Measurements from ENCODE around the gene LUZP1. TPM values are rescaled to one million over a fixed set of nuclear protein-coding genes. Genes with fewer than 3 reads are reported as not detected.

The LUZP1 gene
- total RNA-seq, 1 donor from 2014 or later: 32.0 TPM

- H3K27ac Mint-ChIP-seq (ENCODE audit: unreplicated experiment): no peak overlapping the region
- DNase-seq: no peak
Measured at GRCh38 chr1:23133587-23133986, 35.1 kb downstream of the LUZP1 start.

GRCh38 chr1:23132033-23132432, 36.6 kb downstream of the LUZP1 start:
- H3K27me3 Mint-ChIP-seq (ENCODE audit: unreplicated experiment): no peaks in the 10 kb centered on the region

More at GRCh38 chr1:23133587-23133986, 35.1 kb downstream of the LUZP1 start:
- no peak for TF ChIP-seq CTCF (IDR thresholded peaks at IDR 0.05; ENCODE audit: partially characterized antibody, unreplicated experiment)
- Mint-ChIP-seq H3K4me1 (ENCODE audit: low read depth, unreplicated experiment) (peaks cover 2% of the 10 kb centered on the region), H3K9me3 (ENCODE audit: unreplicated experiment) (no peaks in the 10 kb centered on the region), H3K4me3 (ENCODE audit: unreplicated experiment) (no peak overlapping the region), H3K27me3 (ENCODE audit: unreplicated experiment) (no peaks in the 10 kb centered on the region), H3K36me3 (ENCODE audit: unreplicated experiment) (no peaks in the 10 kb centered on the region)

GRCh38 chr1:23129846-23130245, 38.8 kb downstream of the LUZP1 start:
- DNase-seq: no peak
- TF ChIP-seq CTCF (IDR thresholded peaks at IDR 0.05; ENCODE audit: partially characterized antibody, unreplicated experiment): no peak
- no peaks in the 10 kb centered on the region for H3K9me3 Mint-ChIP-seq (ENCODE audit: unreplicated experiment)
- H3K4me1 Mint-ChIP-seq (ENCODE audit: low read depth, unreplicated experiment): peaks cover 7% of the 10 kb centered on the region
- no peak overlapping the region for H3K27ac Mint-ChIP-seq (ENCODE audit: unreplicated experiment)
- no peaks in the 10 kb centered on the region for H3K27me3 Mint-ChIP-seq (ENCODE audit: unreplicated experiment)
- H3K36me3 Mint-ChIP-seq (ENCODE audit: unreplicated experiment): no peaks in the 10 kb centered on the region
- H3K4me3 Mint-ChIP-seq (ENCODE audit: unreplicated experiment): no peak overlapping the region

More at GRCh38 chr1:23132033-23132432, 36.6 kb downstream of the LUZP1 start:
- TF ChIP-seq CTCF (IDR thresholded peaks at IDR 0.05; ENCODE audit: partially characterized antibody, unreplicated experiment): no peak
- peaks cover 2% of the 10 kb centered on the region for H3K4me1 Mint-ChIP-seq (ENCODE audit: low read depth, unreplicated experiment)
- no peaks in the 10 kb centered on the region for H3K36me3 Mint-ChIP-seq (ENCODE audit: unreplicated experiment)
- no peak overlapping the region for H3K4me3 Mint-ChIP-seq (ENCODE audit: unreplicated experiment)
- no peak for DNase-seq
- no peaks in the 10 kb centered on the region for H3K9me3 Mint-ChIP-seq (ENCODE audit: unreplicated experiment)
- no peak overlapping the region for H3K27ac Mint-ChIP-seq (ENCODE audit: unreplicated experiment)

- Mint-ChIP-seq H3K27ac (ENCODE audit: unreplicated experiment) (no peak overlapping the region), H3K9me3 (ENCODE audit: unreplicated experiment) (no peaks in the 10 kb centered on the region), H3K4me3 (ENCODE audit: unreplicated experiment) (no peak overlapping the region), H3K4me1 (ENCODE audit: low read depth, unreplicated experiment) (peaks cover 10% of the 10 kb centered on the region), H3K36me3 (ENCODE audit: unreplicated experiment) (no peaks in the 10 kb centered on the region), H3K27me3 (ENCODE audit: unreplicated experiment) (no peaks in the 10 kb centered on the region)
- no peak for DNase-seq
- no peak for TF ChIP-seq CTCF (IDR thresholded peaks at IDR 0.05; ENCODE audit: partially characterized antibody, unreplicated experiment)
Measured at GRCh38 chr1:23126801-23127200, 41.9 kb downstream of the LUZP1 start.

- H3K27me3 Mint-ChIP-seq (ENCODE audit: unreplicated experiment): no peaks in the 10 kb centered on the region
- no peak for TF ChIP-seq CTCF (IDR thresholded peaks at IDR 0.05; ENCODE audit: partially characterized antibody, unreplicated experiment)
- H3K36me3 Mint-ChIP-seq (ENCODE audit: unreplicated experiment): no peaks in the 10 kb centered on the region
- peaks cover 10% of the 10 kb centered on the region for H3K4me1 Mint-ChIP-seq (ENCODE audit: low read depth, unreplicated experiment)
- no peak overlapping the region for H3K4me3 Mint-ChIP-seq (ENCODE audit: unreplicated experiment)
- H3K27ac Mint-ChIP-seq (ENCODE audit: unreplicated experiment): no peak overlapping the region
- no peaks in the 10 kb centered on the region for H3K9me3 Mint-ChIP-seq (ENCODE audit: unreplicated experiment)
- no peak for DNase-seq
Measured at GRCh38 chr1:23126200-23126599, 42.5 kb downstream of the LUZP1 start.

All from glutamatergic neuron (in vitro differentiated cells).